Globus pallidus (tissue), 1 donor: Measurements from ENCODE around the gene SASH1.

Experiments used
- DNase-seq: peaks from one replicate; pipeline ENCODE4 v3.0.0-alpha.2; 2015; ENCODE audit warnings: low spot score

The SASH1 gene

DNA sequence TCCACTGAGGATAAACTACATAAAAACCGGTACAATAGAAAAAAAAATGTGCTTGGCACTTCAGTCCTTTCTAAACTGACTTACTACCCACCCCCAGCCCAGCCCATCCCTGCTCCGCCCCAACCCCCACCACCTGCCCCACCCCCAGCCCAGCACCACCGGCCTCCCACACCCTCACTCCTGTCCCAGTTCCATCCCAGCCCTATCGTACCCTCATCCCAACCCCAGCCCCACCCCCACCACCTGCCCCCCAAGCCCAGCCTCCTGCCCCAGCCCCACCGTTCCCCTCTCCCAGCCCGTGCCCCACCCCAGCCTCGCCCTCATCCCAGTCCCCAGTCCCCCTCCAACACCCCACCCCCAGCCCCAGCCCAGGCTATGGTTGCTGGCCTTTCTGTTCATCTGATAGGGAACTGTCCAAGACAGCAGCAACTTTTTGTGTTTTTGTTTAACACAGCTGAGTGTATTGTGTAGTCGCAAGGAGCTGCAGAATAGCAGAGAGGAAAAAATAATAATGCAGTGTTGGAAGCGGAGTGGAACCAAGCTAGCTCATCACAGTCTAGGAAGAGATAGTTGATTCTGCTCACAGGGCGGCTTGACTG is 61.9 kb downstream of the SASH1 start:
- no peak for DNase-seq

GRCh38 chr6:148405894-148406293 is 63.3 kb downstream of the SASH1 start:
- no peak for DNase-seq

DNA sequence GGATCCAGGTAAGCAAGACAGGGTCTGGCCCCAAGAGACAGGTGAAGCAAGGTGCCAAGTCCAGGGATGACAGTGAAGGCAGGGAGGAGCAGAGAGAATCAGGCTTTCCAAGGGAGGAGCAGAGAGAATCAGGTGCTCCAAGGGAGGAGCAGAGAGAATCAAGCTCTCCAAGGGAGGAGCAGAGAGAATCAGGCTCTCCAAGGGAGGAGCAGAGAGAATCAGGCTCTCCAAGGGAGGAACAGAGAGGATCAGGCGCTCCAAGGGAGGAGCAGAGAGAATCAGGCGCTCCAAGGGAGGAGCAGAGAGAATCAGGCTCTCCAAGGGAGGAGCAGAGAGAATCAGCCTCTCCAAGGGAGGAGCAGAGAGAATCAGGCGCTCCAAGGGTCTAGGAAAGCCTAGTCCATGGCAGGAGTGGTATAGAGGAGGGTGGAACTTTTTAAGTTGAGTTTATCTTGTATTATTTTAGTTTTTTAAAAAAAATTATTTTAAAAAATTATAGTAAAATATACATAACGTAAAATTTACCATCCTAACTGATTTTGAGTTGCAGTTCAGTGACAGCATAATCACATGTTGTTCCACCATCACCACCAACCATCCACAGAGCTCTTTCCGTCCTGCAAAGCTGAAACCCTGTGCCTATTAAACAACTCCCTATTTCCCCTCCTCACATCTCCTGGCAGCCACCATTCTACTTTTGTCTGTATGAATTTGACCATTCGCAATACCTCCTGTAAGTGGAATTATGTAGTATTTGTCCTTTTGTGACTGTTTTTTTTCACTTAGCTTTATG is 64.1 kb downstream of the SASH1 start:
- no peak for DNase-seq

DNA sequence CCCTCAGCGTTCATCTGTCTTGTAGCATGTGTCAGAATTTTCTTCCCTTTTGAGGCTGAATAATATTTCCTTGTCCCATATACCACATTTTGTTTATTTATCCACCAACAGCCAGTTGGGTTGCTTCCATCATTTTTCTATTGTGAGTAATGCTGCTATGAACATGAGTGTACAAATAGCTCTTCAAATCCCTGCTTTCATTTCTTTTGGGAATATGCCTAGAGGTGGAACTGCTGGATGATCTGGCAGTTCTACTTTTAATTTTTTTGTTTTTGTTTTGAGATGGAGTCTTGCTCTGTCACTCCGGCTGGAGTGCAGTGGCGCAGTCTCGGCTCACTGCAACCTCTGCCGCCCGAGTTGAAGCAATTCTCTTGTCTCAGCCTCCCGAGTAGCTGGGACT is 64.7 kb downstream of the SASH1 start:
- DNase-seq: no peak

DNA sequence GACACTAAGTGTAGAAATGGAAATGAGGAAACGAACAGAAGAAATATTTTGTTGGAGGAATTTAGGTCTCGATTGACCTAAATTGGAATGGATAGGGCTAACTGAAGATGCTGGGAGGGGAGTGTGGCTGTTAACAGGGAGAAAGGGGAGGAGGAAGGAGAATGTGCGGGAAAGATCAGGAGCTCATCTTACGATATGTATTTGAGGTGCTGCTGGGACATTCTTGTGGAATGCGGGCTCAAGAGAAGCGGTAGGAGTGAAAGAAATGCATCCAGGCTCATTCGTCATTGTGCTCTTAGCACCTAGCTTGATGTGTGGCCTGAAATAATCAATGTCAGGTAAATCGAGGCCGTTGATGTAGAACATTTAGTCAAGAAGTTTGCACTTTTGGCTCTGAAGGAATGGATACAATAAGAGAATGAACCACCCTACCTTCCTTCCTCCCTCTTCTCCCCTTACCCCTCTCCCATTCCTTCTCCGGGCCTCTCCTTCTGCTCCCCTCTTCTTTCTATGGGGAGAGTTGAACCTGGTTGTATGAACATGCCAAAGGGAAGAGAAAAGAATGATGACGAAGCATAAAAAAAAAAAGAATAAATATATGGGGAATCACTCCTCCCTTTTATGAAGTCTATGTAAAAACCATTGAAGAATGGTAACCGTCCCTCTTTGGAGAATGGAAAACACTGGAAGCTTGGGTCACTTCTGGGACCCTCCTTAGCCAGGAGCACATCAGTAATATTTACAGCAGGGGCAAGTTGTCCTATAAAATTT is 70.9 kb downstream of the SASH1 start:
- no peak for DNase-seq

DNA sequence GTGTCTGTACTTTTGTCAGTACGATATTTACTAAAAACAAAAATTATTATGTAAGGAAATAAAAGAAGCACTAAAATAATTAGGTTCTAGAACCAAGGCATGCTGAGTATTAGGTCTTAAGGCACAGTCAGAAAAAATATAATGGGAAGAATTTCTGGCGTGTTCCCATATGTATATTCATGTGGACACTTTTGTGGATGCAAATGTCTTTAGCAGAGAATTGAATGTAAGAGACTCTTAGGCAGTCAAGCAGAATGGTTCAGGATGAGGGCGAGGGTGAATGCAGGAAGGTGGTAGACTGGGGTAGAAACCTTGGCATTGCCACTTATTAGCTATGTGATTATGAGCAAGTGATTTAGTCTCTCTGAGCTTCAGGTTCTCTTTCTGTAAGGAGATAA is 71.5 kb downstream of the SASH1 start:
- no peak for DNase-seq

DNA sequence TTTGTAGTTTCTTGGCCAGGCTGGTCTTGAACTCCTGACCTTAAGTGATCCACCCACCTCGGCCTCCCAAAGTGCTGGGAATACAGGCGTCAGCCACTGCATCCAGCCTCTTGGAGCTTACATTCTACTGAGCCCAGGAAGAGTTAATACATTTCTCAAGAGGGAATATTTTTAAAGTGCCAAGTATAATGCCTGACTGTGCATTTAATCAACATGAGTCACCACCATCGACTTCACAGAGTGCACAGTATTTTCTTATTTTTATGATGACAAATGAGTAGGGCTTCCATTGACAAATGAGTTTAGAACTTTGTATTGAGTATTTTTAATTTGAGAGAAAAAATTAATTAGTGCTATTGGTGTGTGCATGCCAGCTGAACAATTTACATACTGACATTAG is 72.2 kb downstream of the SASH1 start:
- DNase-seq: no peak

DNA sequence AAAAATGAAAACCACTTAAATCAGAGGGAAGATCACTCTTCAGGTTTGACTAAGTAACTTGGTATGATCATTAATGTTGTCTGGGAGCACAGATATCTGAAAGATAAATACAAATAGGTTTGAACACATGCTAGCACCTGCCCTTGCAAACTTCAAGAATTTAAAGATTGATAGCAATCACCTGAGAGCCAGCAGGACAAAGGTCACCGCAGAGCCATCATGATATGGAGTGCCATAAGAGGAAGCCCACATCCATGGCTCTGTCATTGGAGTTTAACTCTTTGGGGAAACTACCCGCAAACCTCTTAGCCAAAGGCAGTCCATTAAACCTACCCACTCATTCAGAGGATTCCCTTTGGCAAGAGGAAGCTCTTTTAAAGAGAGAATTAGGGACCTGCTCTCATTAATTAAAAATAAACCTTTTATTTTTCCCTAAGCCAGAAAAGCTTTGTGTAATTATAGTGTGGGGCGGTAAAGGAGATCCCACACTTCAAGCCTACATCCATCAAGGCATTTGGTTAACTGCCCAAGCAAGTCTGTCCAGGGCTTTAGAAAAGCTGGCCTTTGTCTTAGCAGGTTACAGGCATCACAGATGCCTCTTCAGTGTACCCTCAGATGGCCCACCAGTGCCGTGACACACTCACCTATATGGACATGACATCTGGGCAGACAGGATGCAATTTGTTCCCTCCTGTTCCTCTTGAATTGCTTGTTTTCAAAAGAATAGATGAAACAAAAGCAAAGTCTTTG is 73.0 kb downstream of the SASH1 start:
- DNase-seq: no peak

- DNase-seq: no peak
Observed at GRCh38 chr6:148416330-148416965, 73.8 kb downstream of the SASH1 start.

GRCh38 chr6:148417045-148417444 is 74.4 kb downstream of the SASH1 start:
- no peak for DNase-seq

- DNase-seq: no peak
Observed at GRCh38 chr6:148419430-148419829, 76.8 kb downstream of the SASH1 start.

DNA sequence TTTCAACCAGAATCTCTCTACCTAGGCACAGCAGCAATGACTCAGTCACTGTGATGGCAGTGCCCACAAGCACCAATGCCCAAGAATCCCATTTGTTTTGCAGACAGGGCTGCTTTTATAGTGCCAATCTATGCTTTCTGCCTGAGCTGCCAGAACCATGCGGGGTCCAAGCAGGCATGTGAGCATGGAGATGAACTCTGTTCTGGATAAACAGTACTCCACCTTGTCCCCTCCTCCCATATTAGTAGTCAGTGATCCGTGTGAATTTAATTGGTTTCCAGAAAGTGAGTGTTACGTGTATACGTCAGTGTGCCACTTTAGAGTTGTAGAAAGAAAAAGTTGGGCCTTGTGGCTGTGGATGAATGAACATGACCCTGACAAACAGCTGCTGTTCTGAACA is 79.4 kb downstream of the SASH1 start:
- no peak for DNase-seq

GRCh38 chr6:148423133-148423532 is 80.5 kb downstream of the SASH1 start:
- DNase-seq: no peak

GRCh38 chr6:148423601-148424270 is 81.1 kb downstream of the SASH1 start:
- DNase-seq: no peak

- no peak for DNase-seq
Observed at GRCh38 chr6:148425443-148425842, 82.8 kb downstream of the SASH1 start.

DNA sequence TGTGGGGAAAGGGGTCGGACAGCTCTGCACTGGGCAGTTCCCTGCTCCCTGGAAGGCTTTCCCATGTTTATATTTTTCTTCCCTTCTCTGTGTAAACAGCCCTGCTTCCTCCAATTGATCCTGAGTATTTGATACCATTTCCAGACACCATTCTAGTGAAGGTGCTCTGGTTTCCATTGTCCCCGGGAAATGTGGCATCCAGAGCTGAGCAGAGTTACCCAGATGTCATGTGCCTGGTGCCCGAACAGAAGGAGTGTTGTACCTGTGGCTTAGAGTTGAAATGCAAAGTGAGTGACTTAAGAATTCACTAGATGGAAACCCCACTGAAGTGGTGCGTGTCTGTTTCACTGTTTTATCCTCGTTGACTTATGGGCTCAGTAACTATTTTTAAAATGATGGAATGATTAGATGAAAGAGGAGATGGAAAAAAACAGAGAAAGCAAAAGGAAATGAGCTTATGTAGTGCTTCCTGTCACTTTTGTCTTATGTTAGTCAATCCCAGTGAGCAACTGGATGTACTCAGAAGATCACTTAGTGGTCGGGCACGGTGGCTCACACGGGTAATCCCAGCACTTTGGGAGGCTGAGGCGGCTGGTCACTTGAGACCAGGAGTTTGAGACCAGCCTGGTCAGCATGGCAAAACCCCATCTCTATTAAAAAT is 83.8 kb downstream of the SASH1 start:
- no peak for DNase-seq

DNA sequence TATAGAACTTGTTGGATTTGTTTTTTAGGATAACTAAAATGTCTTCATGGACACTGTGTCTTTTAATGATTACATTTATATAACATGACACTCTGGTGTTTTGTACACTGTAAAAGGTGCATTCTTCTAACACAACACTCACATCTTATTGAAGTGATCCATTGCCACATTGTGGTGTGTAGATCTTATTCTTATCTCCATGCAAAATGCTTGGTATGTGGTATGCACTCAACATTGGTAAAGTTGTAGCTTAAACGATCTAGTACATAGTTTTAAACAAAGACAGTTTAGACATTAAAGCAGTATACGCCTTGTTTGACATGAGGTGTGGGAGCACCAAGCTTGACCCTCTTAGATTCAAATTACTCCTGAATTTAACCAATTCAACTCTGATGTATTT is 84.7 kb downstream of the SASH1 start:
- DNase-seq: no peak

- DNase-seq: no peak
Observed at GRCh38 chr6:148429423-148429822, 86.8 kb downstream of the SASH1 start.

GRCh38 chr6:148430897-148431296 is 88.3 kb downstream of the SASH1 start:
- no peak for DNase-seq

- DNase-seq: no peak
Observed at GRCh38 chr6:148431413-148431812, 88.8 kb downstream of the SASH1 start.

DNA sequence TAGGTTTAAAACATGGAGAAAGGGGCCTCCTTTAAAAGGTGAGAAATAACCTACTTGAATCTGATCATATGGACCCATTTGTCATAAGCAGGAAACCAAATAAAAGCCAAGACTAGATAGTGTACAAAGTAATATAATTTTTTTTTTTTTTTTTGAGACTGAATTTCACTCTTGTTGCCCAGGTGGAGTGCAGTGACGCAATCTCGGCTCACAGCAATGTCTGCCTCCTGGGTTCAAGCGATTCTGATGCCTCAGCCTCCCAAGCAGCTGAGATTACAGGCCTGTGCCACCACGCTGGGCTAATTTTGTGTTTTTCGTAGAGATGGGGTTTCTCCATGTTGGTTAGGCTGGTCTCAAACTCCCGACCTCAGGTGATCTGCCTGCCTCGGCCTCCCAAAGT is 89.2 kb downstream of the SASH1 start:
- DNase-seq: no peak
